ENCODE data around the gene TMEM38B. TPM values are rescaled to one million over a fixed set of nuclear protein-coding genes. Genes with fewer than 3 reads are reported as not detected.
"Not testable (repeated sequence)": the region's sequence is repeated elsewhere in the genome, so short reads cannot be mapped to it uniquely, and the experiment has no call there.

The TMEM38B gene
- total and polyA plus RNA-seq, 8 donors, result 0.87 to 26.8 (median 3.4) TPM

DNA sequence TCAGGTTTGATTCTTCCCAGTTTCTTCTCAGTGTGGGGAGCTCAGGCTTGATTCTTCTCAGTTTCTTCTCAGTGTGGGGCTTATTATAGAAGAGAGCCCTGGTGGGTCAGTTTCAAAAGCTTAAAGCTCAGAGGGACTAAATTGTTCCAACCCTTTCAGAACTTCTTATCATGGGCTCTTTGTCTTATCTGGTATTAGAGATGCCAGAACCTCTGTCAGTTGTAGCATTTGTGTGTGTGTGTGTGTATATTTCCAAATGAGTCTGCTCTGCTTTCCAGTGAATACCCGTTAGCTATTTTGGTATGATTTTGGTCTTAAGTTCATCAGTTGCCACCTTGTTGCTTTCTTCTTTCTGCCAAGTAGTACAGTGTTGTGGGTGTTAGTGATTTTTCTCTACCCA lies 21.8 kb downstream of the TMEM38B start:
- H3K4me3 ChIP-seq, result no peak overlapping the region
- H3K9me3 ChIP-seq, result no peaks in the 10 kb centered on the region
- H3K27ac ChIP-seq, result no peak overlapping the region
- no peaks in the 10 kb centered on the region for H3K4me1 ChIP-seq
- DNase-seq, result no peak
- peaks cover 0 to 5% (median 2%) of the 10 kb centered on the region in 4 donors for H3K36me3 ChIP-seq
- 44 to 77% (median 58%) methylated on average over 1 of the region's 1 CpG for WGBS, 5 donors
- intact Hi-C loops (cut with DNase I; ENCODE audit: low total_unique reads), result loop anchor here (5.0 kb wide), 1 partner anchor 104 kb away; no protein-coding TSS in a partner anchor
- TF ChIP-seq EP300 (IDR thresholded peaks at IDR 0.05) (no peak), POLR2AphosphoS5 (IDR thresholded peaks at IDR 0.05) (no peak), POLR2A (IDR thresholded peaks at IDR 0.05) (no peak)
- TF ChIP-seq, protein P1, sequence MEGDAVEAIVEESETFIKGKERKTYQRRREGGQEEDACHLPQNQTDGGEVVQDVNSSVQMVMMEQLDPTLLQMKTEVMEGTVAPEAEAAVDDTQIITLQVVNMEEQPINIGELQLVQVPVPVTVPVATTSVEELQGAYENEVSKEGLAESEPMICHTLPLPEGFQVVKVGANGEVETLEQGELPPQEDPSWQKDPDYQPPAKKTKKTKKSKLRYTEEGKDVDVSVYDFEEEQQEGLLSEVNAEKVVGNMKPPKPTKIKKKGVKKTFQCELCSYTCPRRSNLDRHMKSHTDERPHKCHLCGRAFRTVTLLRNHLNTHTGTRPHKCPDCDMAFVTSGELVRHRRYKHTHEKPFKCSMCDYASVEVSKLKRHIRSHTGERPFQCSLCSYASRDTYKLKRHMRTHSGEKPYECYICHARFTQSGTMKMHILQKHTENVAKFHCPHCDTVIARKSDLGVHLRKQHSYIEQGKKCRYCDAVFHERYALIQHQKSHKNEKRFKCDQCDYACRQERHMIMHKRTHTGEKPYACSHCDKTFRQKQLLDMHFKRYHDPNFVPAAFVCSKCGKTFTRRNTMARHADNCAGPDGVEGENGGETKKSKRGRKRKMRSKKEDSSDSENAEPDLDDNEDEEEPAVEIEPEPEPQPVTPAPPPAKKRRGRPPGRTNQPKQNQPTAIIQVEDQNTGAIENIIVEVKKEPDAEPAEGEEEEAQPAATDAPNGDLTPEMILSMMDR (IDR thresholded peaks at IDR 0.05), result no peak
- H3K27me3 ChIP-seq, result no peaks in the 10 kb centered on the region

DNA sequence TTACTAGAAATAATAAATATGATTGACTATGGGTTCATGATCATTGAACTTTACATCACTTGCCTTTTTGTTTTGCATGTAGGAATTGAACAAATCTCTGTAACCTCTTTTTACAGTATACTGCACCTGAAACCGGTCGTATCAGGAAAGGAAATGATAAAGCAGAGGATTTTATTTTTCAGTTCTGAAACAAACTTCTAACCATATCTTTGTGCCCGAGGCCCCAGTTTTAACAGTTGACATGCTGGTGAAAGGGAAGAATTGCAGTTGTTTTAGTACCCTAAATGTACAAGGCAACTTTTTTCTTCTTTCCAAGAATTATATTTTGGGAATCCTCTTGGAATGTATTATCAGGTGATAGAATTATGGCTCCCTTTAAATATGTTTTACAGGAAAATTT lies 27.8 kb downstream of the TMEM38B start:
- H3K27me3 ChIP-seq, result no peaks in the 10 kb centered on the region
- 70 to 80% (median 77%) methylated on average over 3 of the region's 3 CpGs for WGBS, 5 donors
- no peak overlapping the region for H3K4me3 ChIP-seq
- no peak for DNase-seq
- H3K4me1 ChIP-seq, result no peaks in the 10 kb centered on the region
- peaks cover 0 to 4% (median 0%) of the 10 kb centered on the region in 4 donors for H3K36me3 ChIP-seq
- no peak for TF ChIP-seq POLR2A (IDR thresholded peaks at IDR 0.05)
- TF ChIP-seq, protein P1 (IDR thresholded peaks at IDR 0.05), result no peak
- no peak for TF ChIP-seq POLR2AphosphoS5 (IDR thresholded peaks at IDR 0.05)
- no peak for TF ChIP-seq EP300 (IDR thresholded peaks at IDR 0.05)
- no peak overlapping the region for H3K27ac ChIP-seq
- no peaks in the 10 kb centered on the region for H3K9me3 ChIP-seq
- intact Hi-C loops (cut with DNase I; ENCODE audit: low total_unique reads), result no loop called here

DNA sequence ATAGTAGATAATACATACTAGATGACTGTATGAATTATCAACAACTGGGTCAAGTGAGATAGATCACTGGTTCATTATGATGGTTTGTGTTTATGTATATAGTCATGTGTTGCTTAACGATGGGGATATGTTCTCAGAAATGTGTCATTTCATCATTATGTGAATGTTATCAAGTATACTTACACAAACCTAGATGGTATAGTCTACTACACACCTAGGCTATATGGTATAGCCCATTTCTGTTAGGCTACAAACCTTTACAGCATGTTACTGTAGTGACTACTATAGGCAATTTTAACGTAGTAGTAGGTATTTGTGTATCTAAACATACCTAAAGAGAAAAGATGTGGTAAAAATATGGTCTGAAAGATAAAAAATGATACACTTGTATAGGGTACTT lies 31.0 kb downstream of the TMEM38B start:
- no peaks in the 10 kb centered on the region for H3K9me3 ChIP-seq
- intact Hi-C loops (cut with DNase I; ENCODE audit: low total_unique reads), result no loop called here
- TF ChIP-seq POLR2AphosphoS5 (IDR thresholded peaks at IDR 0.05), result no peak
- TF ChIP-seq, protein P1 (IDR thresholded peaks at IDR 0.05), result no peak
- TF ChIP-seq POLR2A (IDR thresholded peaks at IDR 0.05), result no peak
- TF ChIP-seq EP300 (IDR thresholded peaks at IDR 0.05), result no peak
- DNase-seq, result no peak
- H3K27me3 ChIP-seq, result no peaks in the 10 kb centered on the region
- WGBS, 5 donors, result 87 to 91% (median 89%) methylated on average over 2 of the region's 2 CpGs
- H3K4me3 ChIP-seq, result no peak overlapping the region
- no peak overlapping the region for H3K27ac ChIP-seq
- peaks cover 0 to 8% (median 2%) of the 10 kb centered on the region in 4 donors for H3K36me3 ChIP-seq
- H3K4me1 ChIP-seq, result no peaks in the 10 kb centered on the region

DNA sequence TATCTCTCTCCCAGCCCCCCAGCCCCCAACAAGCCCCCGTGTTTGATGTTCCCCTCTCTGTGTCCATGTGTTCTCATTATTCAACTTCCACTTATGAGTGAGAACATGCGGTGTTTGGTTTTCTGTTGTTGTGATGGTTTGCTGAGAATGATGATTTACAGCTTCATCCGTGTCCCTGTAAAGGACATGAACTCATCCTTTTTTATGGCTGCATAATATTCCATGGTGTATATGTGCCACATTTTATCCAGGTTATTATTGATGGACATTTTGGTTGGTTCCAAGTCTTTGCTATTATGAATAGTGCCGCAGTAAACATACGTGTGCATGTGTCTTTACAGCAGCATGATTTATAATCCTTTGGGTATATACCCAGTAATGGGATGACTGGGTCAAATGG lies 33.9 kb downstream of the TMEM38B start:
- DNase-seq, result not testable (repeated sequence)

DNA sequence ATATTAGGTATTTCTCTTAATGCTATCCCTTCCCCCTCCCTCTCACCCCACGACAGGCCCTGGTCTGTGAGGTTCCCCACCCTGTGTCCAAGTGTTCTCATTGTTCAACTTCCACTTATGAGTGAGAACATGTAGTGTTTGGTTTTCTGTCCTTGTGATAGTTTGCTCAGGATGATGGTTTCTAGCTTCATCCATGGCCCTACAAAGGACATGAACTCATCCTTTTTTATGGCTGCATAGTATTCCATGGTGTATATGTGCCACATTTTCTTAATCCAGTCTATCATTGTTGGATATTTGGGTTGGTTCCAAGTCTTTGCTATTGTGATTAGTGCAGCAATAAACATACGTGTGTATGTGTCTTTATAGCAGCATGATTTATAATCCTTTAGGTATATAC lies 37.1 kb downstream of the TMEM38B start:
- DNase-seq; H3K4me1 ChIP-seq; H3K27me3 ChIP-seq; H3K4me3 ChIP-seq; intact Hi-C loops (cut with DNase I; ENCODE audit: low total_unique reads); H3K27ac ChIP-seq: not testable (repeated sequence)
- H3K36me3 ChIP-seq, result peaks cover 0 to 25% (median 5%) of the 10 kb centered on the region in 4 donors
- H3K9me3 ChIP-seq, result peaks cover 9 to 30% (median 19%) of the 10 kb centered on the region in 4 donors
- 94 to 100% (median 99%) methylated on average over 2 of the region's 2 CpGs for WGBS, 5 donors

More for the DNA sequence above, 33.9 kb downstream of the TMEM38B start:
- H3K4me1 ChIP-seq; H3K27me3 ChIP-seq; H3K9me3 ChIP-seq; H3K36me3 ChIP-seq; H3K4me3 ChIP-seq; intact Hi-C loops (cut with DNase I; ENCODE audit: low total_unique reads); H3K27ac ChIP-seq: not testable (repeated sequence)
- 97 to 99% (median 98%) methylated on average over 5 of the region's 5 CpGs for WGBS, 5 donors
